Body of pancreas (tissue), 4 donors: ENCODE results near the gene RNGTT. TPM values are rescaled to one million over a fixed set of nuclear protein-coding genes. Genes with fewer than 3 reads are reported as not detected.

Source experiments
- ATAC-seq: fragments of 150-250 bp; one replicate; pipeline ENCODE4 v1.9.1; 2016
- DNase-seq, 4 donors: peaks; one replicate each; pipeline ENCODE4 v3.0.0-alpha.2; 2019
- H3K27ac ChIP-seq, 4 donors: fragments of 200-600 bp; sonication (generic); 1 replicate in 3 of 4; 2 replicates in 1 of 4; pipeline versions ENCODE4 v1.5.1 to v1.6.1; 2016 to 2019; ENCODE audit warnings: mild to moderate bottlenecking in 1 of 4, mixed read lengths in 1 of 4, moderate library complexity in 1 of 4
- H3K27me3 ChIP-seq, 2 donors: fragments of 200-600 bp; sonication (generic); one replicate each; pipeline ENCODE4 v1.6.0; 2016; ENCODE audit warnings: mild to moderate bottlenecking in 1 of 2
- H3K36me3 ChIP-seq, 2 donors: fragments of 200-600 bp; sonication (generic); replicated peaks in 1 of 2; 2 replicates each; pipeline ENCODE4 v1.5.1; 2016; ENCODE audit warnings: low read depth in 2 of 2; ENCODE audit not compliant: insufficient read depth in 1 of 2
- H3K4me1 ChIP-seq: fragments of 200-600 bp; sonication (generic); one replicate; pipeline ENCODE4 v1.6.0; 2016
- H3K4me3 ChIP-seq, 2 donors: fragments of 200-600 bp; sonication (generic); 1 replicate in 1 of 2; 2 replicates in 1 of 2; pipeline ENCODE4 v1.5.1; 2016 to 2019
- H3K9me3 ChIP-seq, 3 donors: fragments of 200-600 bp; sonication (generic); 1 replicate in 2 of 3; 2 replicates in 1 of 3; pipeline ENCODE4 v1.5.1; 2016
- POLR2A ChIP-seq, 3 donors: fragments of 450-650 bp; IDR thresholded peaks; one replicate each; pipeline ENCODE4 v1.6.1; 2016; ENCODE audit warnings: antibody characterized with exemption in 3 of 3, mild to moderate bottlenecking in 2 of 3
- WGBS, 2 donors: methylation state at CpG; one replicate each; pipeline ENCODE4 v1.1.5; 2017; 5-methylcytosine and 5-hydroxymethylcytosine counted together
- intact Hi-C: fragments of 100-400 bp; cut with DNase I; formaldehyde crosslinking; loops from one replicate; pipeline ENCODE4 v1.15.1; 2023
- total RNA-seq, 2 donors: library from RNA; depleted of rRNA; stranded (reverse); fragments of >200 nt; gene quantifications; one replicate each; pipeline ENCODE4 v1.1.0, GENCODE V29; 2016
- TF ChIP-seq, protein P1 (sequence below), 7 experiments: fragments of 450-650 bp in 4 of 7; fragments of 200-600 bp in 3 of 7; sonication (generic) in 3 of 7; IDR thresholded peaks; one replicate each; pipeline ENCODE4 v1.5.1; 2016 to 2019; ENCODE audit warnings: antibody characterized with exemption in 7 of 7

Gene RNGTT
- total RNA-seq, 2 donors from 2014 or later: 9.9 to 15.2 TPM

DNA sequence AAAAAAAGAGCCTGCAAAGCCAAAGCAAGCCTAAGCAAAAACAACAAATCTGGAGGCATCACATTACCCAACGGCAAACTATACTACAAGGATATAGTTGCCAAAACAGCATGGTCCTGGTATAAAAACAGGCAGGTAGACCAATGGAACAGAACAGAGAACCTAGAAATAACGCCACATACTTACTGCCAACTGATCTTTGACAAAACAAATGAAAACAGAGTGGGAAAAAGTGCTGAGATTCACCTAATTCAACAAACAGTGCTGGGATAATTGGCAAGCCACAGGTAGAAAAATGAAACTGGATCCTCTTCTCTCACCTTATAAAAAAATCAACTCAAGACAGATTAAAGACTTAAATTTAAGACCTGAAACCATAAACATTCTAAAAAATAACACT, 291.8 kb downstream of the RNGTT start:
- DNase-seq (no peak), ATAC-seq (no peak)
- 70 to 95% methylated on average over 2 of the region's 2 CpGs for WGBS, 2 donors
- no peak overlapping the region for H3K27ac ChIP-seq
- peaks cover 0 to 27% (median 0%) of the 10 kb centered on the region in 3 donors for H3K9me3 ChIP-seq
- TF ChIP-seq, protein P1, sequence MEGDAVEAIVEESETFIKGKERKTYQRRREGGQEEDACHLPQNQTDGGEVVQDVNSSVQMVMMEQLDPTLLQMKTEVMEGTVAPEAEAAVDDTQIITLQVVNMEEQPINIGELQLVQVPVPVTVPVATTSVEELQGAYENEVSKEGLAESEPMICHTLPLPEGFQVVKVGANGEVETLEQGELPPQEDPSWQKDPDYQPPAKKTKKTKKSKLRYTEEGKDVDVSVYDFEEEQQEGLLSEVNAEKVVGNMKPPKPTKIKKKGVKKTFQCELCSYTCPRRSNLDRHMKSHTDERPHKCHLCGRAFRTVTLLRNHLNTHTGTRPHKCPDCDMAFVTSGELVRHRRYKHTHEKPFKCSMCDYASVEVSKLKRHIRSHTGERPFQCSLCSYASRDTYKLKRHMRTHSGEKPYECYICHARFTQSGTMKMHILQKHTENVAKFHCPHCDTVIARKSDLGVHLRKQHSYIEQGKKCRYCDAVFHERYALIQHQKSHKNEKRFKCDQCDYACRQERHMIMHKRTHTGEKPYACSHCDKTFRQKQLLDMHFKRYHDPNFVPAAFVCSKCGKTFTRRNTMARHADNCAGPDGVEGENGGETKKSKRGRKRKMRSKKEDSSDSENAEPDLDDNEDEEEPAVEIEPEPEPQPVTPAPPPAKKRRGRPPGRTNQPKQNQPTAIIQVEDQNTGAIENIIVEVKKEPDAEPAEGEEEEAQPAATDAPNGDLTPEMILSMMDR (IDR thresholded peaks at IDR 0.05): no peak
- TF ChIP-seq POLR2A (IDR thresholded peaks at IDR 0.05): no peak
- H3K4me3 ChIP-seq: no peak overlapping the region
- intact Hi-C loops: no loop called here
- H3K36me3 ChIP-seq: no peaks in the 10 kb centered on the region
- H3K27me3 ChIP-seq: no peaks in the 10 kb centered on the region
- no peaks in the 10 kb centered on the region for H3K4me1 ChIP-seq

DNA sequence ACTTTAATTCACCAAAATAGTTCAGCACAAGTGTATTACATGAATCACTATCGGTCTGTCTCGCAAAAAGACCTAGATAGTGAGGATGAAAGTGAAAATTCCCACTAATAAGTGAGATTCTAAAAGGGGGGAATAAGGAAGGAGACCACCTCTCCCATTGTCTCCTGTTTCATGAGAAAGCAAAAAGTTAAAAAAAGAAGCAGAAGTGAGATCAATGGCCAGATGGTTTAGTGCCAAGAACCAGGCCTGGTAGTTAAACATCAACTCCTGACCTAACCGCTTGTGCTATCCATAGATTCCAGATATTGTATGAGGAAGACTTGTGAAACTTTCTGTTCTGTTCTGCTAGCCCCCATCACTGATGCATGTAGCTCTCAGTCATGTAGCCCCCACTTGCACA, 293.0 kb downstream of the RNGTT start:
- ATAC-seq (no peak), DNase-seq (no peak)
- WGBS, 2 donors: 83 to 86% methylated on average over 3 of the region's 3 CpGs
- no peak overlapping the region for H3K4me3 ChIP-seq
- no peaks in the 10 kb centered on the region for H3K27me3 ChIP-seq
- no peaks in the 10 kb centered on the region for H3K4me1 ChIP-seq
- H3K9me3 ChIP-seq: peaks cover 0 to 27% (median 0%) of the 10 kb centered on the region in 3 donors
- TF ChIP-seq, protein P1 (IDR thresholded peaks at IDR 0.05): no peak
- no peak for TF ChIP-seq POLR2A (IDR thresholded peaks at IDR 0.05)
- no peaks in the 10 kb centered on the region for H3K36me3 ChIP-seq
- intact Hi-C loops: no loop called here
- H3K27ac ChIP-seq: no peak overlapping the region

DNA sequence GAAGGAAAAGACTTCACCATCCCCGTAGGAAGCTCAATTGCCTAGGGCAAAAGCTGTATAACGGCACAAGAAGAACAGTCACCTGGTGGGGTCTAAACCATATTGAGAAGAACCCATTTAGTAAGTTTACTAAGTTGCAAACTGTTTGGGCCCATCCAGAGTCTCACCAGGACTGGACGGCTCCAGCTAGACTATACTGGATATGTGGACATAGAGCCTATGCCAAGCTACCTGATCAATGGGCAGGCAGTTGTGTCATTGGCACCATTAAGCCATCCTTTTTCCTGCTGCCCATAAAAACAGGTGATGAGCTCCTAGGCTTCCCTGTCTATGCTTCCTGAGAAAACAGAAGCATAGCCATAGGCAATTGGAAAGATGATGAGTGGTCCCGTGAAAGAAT, 293.9 kb downstream of the RNGTT start:
- intact Hi-C loops: no loop called here
- no peak for ATAC-seq
- Histone ChIP-seq H3K9me3 (peaks cover 0 to 27% (median 0%) of the 10 kb centered on the region in 3 donors), H3K27ac (no peak overlapping the region), H3K36me3 (no peaks in the 10 kb centered on the region), H3K27me3 (no peaks in the 10 kb centered on the region), H3K4me1 (no peaks in the 10 kb centered on the region), H3K4me3 (no peak overlapping the region)
- no peak for DNase-seq
- TF ChIP-seq POLR2A (IDR thresholded peaks at IDR 0.05): no peak
- TF ChIP-seq, protein P1 (IDR thresholded peaks at IDR 0.05): no peak
- WGBS, 2 donors: 97 to 98% methylated on average over 4 of the region's 4 CpGs

DNA sequence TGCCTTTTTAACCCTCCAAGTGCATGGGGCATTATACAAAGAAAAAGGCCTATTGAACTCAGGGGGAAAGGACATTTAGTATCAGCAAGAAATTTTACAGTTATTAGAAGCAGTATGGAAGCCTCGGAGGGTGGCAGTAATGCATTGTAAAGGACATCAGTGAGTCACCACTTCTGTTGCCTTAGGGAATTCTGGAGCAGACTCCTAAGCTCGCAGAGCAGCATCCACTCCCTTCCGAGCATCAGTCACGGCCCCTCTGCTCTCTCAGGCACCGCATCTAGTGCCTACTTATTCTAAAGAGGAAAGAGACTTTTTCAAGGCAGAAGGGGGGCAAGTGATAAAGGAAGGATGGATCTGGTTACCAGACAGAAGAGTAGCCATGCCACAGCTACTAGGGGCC, 296.5 kb downstream of the RNGTT start:
- no peaks in the 10 kb centered on the region for H3K36me3 ChIP-seq
- H3K27ac ChIP-seq: no peak overlapping the region
- 93 to 97% methylated on average over 5 of the region's 5 CpGs for WGBS, 2 donors
- H3K4me3 ChIP-seq: no peak overlapping the region
- H3K9me3 ChIP-seq: peaks cover 0 to 34% (median 2%) of the 10 kb centered on the region in 3 donors
- intact Hi-C loops: no loop called here
- DNase-seq: no peak
- ATAC-seq: no peak
- no peaks in the 10 kb centered on the region for H3K4me1 ChIP-seq
- no peaks in the 10 kb centered on the region for H3K27me3 ChIP-seq
- TF ChIP-seq, protein P1 (IDR thresholded peaks at IDR 0.05): no peak
- no peak for TF ChIP-seq POLR2A (IDR thresholded peaks at IDR 0.05)

DNA sequence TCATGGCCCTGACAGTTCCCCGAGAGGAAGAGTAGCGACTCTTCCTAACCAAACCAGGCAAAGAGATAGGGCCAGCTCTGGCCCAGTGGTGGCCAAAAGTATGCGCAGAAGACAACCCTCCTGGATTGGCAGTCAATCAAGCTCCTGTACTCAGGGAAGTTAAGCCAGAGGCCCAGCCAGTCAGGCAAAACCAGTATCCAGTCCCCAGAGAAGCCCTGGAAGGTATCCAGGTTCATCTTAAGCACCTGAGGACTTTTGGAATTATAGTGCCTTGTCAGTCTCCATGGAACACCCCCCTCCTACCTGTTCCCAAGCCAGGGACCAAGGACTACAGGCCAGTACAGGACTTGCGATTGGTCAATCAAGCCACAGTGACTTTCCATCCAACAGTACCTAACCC, 298.3 kb downstream of the RNGTT start:
- intact Hi-C loops: no loop called here
- Histone ChIP-seq H3K9me3 (peaks cover 0 to 19% (median 2%) of the 10 kb centered on the region in 3 donors), H3K4me1 (no peaks in the 10 kb centered on the region), H3K27me3 (no peaks in the 10 kb centered on the region), H3K4me3 (no peak overlapping the region), H3K27ac (no peak overlapping the region), H3K36me3 (no peaks in the 10 kb centered on the region)
- ATAC-seq (no peak), DNase-seq (no peak)
- TF ChIP-seq POLR2A (IDR thresholded peaks at IDR 0.05): no peak
- 97 to 100% methylated on average over 1 to 3 of the region's 4 CpGs for WGBS, 2 donors
